Spleen (tissue), 11 donors: ENCODE measurements around the gene SNX11. TPM values are rescaled to one million over a fixed set of nuclear protein-coding genes. Genes with fewer than 3 reads are reported as not detected.

Experiments used
- DNase-seq: peaks from one replicate; pipeline ENCODE4 v3.0.0-alpha.2; 2020
- H3K27ac ChIP-seq, 8 donors: fragments of 200-600 bp; sonication (generic) in 7 of 8; 1 replicate in 4 of 8; 2 replicates in 4 of 8; pipeline versions ENCODE4 v1.5.0 to v1.8.0; 2016 to 2021; ENCODE audit warnings: inconsistent platforms in 4 of 8, mild to moderate bottlenecking in 4 of 8, moderate library complexity in 1 of 8
- H3K27me3 ChIP-seq, 7 donors: fragments of 200-600 bp; sonication (generic) in 6 of 7; replicated peaks in 1 of 7; 1 replicate in 4 of 7; 2 replicates in 3 of 7; pipeline versions ENCODE4 v1.5.0 to v1.8.0; 2016 to 2021; ENCODE audit warnings: inconsistent platforms in 3 of 7, mild to moderate bottlenecking in 1 of 7
- H3K36me3 ChIP-seq, 6 donors: fragments of 200-600 bp; sonication (generic) in 5 of 6; 1 replicate in 4 of 6; 2 replicates in 2 of 6; pipeline versions ENCODE4 v1.5.0 to v1.8.0; 2016 to 2021; ENCODE audit warnings: inconsistent platforms in 2 of 6
- H3K4me1 ChIP-seq, 6 donors: fragments of 200-600 bp; sonication (generic) in 5 of 6; 1 replicate in 3 of 6; 2 replicates in 3 of 6; pipeline versions ENCODE4 v1.5.0 to v1.8.0; 2016 to 2021; ENCODE audit warnings: inconsistent platforms in 3 of 6
- H3K4me3 ChIP-seq, 8 donors: fragments of 200-600 bp; sonication (generic) in 7 of 8; 1 replicate in 4 of 8; 2 replicates in 4 of 8; pipeline versions ENCODE4 v1.5.0 to v1.8.0; 2016 to 2021; ENCODE audit warnings: inconsistent platforms in 4 of 8, mild to moderate bottlenecking in 4 of 8, moderate library complexity in 2 of 8
- H3K9me3 ChIP-seq, 8 donors: fragments of 200-600 bp; sonication (generic) in 7 of 8; 1 replicate in 4 of 8; 2 replicates in 4 of 8; pipeline versions ENCODE4 v1.5.0 to v1.8.0; 2016 to 2021; ENCODE audit warnings: inconsistent platforms in 4 of 8
- CTCF ChIP-seq, 11 experiments: fragments of 200-600 bp in 7 of 11; fragments of 450-650 bp in 4 of 11; sonication (generic) in 4 of 11; IDR thresholded peaks in 8 of 11; conservative IDR thresholded peaks in 3 of 11; 1 replicate in 7 of 11; 2 replicates in 4 of 11; pipeline versions ENCODE4 v1.4.0 to v1.8.0; 2016 to 2021; ENCODE audit warnings: antibody characterized with exemption in 11 of 11, inconsistent platforms in 4 of 11, mild to moderate bottlenecking in 1 of 11
- POLR2A ChIP-seq, 3 donors: fragments of 450-650 bp; IDR thresholded peaks; one replicate each; pipeline ENCODE4 v1.5.1; 2017; ENCODE audit warnings: antibody characterized with exemption in 3 of 3, mild to moderate bottlenecking in 1 of 3
- POLR2AphosphoS5 ChIP-seq, 3 donors: sonication (generic); formaldehyde crosslinking; IDR thresholded peaks; one replicate each; pipeline ENCODE4 v1.5.1; 2017; ENCODE audit warnings: antibody characterized with exemption in 3 of 3
- WGBS, 5 donors: extraction: QIAGEN DNeasy Blood & Tissue Kit in 3 of 5; methylation state at CpG; one replicate each; pipeline versions ENCODE4 v1.1.5 to v1.1.7; 2013 to 2018; 5-methylcytosine and 5-hydroxymethylcytosine counted together
- intact Hi-C: fragments of 100-400 bp; cut with DNase I; formaldehyde crosslinking; loops from one replicate; pipeline ENCODE4 v1.15.0; 2023; ENCODE audit warnings: low total_unique reads
- polyA plus RNA-seq, 3 donors: library from polyadenylated mRNA; stranded (reverse); fragments of 200-250 nt; gene quantifications; one replicate each; pipeline ENCODE4 v1.2.1, GENCODE V29; 2013
- total RNA-seq, 7 donors: library from RNA; depleted of rRNA in 3 of 7; stranded (reverse); fragments of >200 nt in 3 of 7; fragmentation: NEBNext Ultra II Directional in 4 of 7; extraction: Animal tissue kit (Norgen Biotek cat#: 25700) in 4 of 7; gene quantifications; one replicate each; pipeline versions ENCODE4 v1.1.0 to v1.2.1, GENCODE V29; 2016 to 2021
- donor health status: healthy with polysubstance abuse.
- donor health status: DM: no; HTN: no; CAD: no; lungs with moderate emphysema.
- donor health status: DM: no; HTN: no; CAD: no.
- donor health status: Bipolar disorder and iron deficiency.
- donor health status: healthy.
- donor health status: DM: no; HTN: no; CAD: no.
- donor health status: DM: yes; HTN: yes; CAD: no.

Gene SNX11
- total and polyA plus RNA-seq, 10 donors, result 17.6 to 45.4 (median 34.9) TPM

GRCh38 chr17:48100160-48100559, 7.4 kb upstream of the SNX11 start:
- peak overlapping the region in 7 of 8 donors; percentile 82 to 100 (median 98) for H3K4me3 ChIP-seq
- TF ChIP-seq POLR2AphosphoS5 (IDR thresholded peaks at IDR 0.05), result no peak
- TF ChIP-seq POLR2A (IDR thresholded peaks at IDR 0.05), result no peak
- TF ChIP-seq CTCF (IDR thresholded peaks at IDR 0.05 in 8 of 11, conservative IDR thresholded peaks at IDR 0.05 in 3 of 11), result no peak

GRCh38 chr17:48100591-48101011, 7.0 kb upstream of the SNX11 start:
- Histone ChIP-seq H3K4me3 (peak overlapping the region; percentile 82 to 100 (median 98)), H3K36me3 (peaks cover 0 to 1% (median 0%) of the 10 kb centered on the region in 6 donors), H3K4me1 (peaks cover 12 to 78% (median 31%) of the 10 kb centered on the region in 6 donors), H3K27ac (peak overlapping the region; percentile 76 to 94 (median 90)), H3K9me3 (peaks cover 0 to 6% (median 0%) of the 10 kb centered on the region in 8 donors), H3K27me3 (no peaks in the 10 kb centered on the region)
- intact Hi-C loops, result no loop called here
- TF ChIP-seq POLR2AphosphoS5 (IDR thresholded peaks at IDR 0.05) (no peak), POLR2A (IDR thresholded peaks at IDR 0.05) (no peak), CTCF (IDR thresholded peaks at IDR 0.05 in 8 of 11, conservative IDR thresholded peaks at IDR 0.05 in 3 of 11) (no peak)
- DNase-seq, result no peak
- 2 to 3% (median 2%) methylated on average over 23 of the region's 23 CpGs for WGBS, 5 donors

More at GRCh38 chr17:48100160-48100559, 7.4 kb upstream of the SNX11 start:
- Histone ChIP-seq H3K27me3 (no peaks in the 10 kb centered on the region), H3K9me3 (peaks cover 0 to 6% (median 0%) of the 10 kb centered on the region in 8 donors), H3K4me1 (peaks cover 12 to 82% (median 31%) of the 10 kb centered on the region in 6 donors), H3K36me3 (peaks cover 0 to 6% (median 0%) of the 10 kb centered on the region in 6 donors), H3K27ac (peak overlapping the region in 4 of 8 donors; percentile 90 to 94 (median 93))
- 61 to 73% (median 71%) methylated on average over 10 of the region's 10 CpGs for WGBS, 5 donors
- intact Hi-C loops, result no loop called here
- no peak for DNase-seq

- H3K27ac ChIP-seq, result peak within 1 kb of the TSS; percentile 76 to 94 (median 90)
- H3K27me3 ChIP-seq, result no peaks in the 10 kb centered on the region
- peaks cover 12 to 78% (median 32%) of the 10 kb centered on the region in 6 donors for H3K4me1 ChIP-seq
- TF ChIP-seq POLR2A (IDR thresholded peaks at IDR 0.05) (no peak), CTCF (IDR thresholded peaks at IDR 0.05 in 8 of 11, conservative IDR thresholded peaks at IDR 0.05 in 3 of 11) (peak in 1 of 11 experiments; percentile 8), POLR2AphosphoS5 (IDR thresholded peaks at IDR 0.05) (peak; percentile 91 to 94 (median 93))
- H3K9me3 ChIP-seq, result peaks cover 0 to 6% (median 0%) of the 10 kb centered on the region in 8 donors
- 0 to 1% (median 0%) methylated on average over 25 to 79 of the region's 79 CpGs for WGBS, 5 donors
- peak within 1 kb of the TSS; percentile 82 to 100 (median 98) for H3K4me3 ChIP-seq
- DNase-seq, result peak; percentile 100
- H3K36me3 ChIP-seq, result no peaks in the 10 kb centered on the region
- intact Hi-C loops, result no loop called here
Observed at GRCh38 chr17:48101012-48101720, 6.4 kb upstream of the SNX11 start, which contains the start of gene CBX1. CBX1 (minus strand) TSS chr17:48101478; CDS start chr17:48077004, 24,474 bp downstream.
